Liver (tissue), 9 donors: Measurements from ENCODE around the gene CAP2. TPM values are rescaled to one million over a fixed set of nuclear protein-coding genes. Genes with fewer than 3 reads are reported as not detected.
A peak's percentile ranks its signal among the peaks of the same experiment; 100 is the strongest.

Experiments
- DNase-seq: peaks from one replicate; pipeline ENCODE4 v3.0.0-alpha.2; 2017; ENCODE audit warnings: low spot score
- H3K27ac ChIP-seq, 2 donors: one replicate each; pipeline ENCODE4 v1.7.0; 2013; ENCODE audit warnings: inconsistent platforms in 2 of 2, low read length in 2 of 2, control low read depth in 1 of 2, low read depth in 1 of 2, mild to moderate bottlenecking in 1 of 2
- H3K27me3 ChIP-seq, 4 donors: one replicate each; pipeline versions ENCODE4 v1.6.1 to v1.7.0; 2013; ENCODE audit warnings: low read length in 3 of 4, inconsistent platforms in 1 of 4, mild to moderate bottlenecking in 1 of 4, moderate library complexity in 1 of 4; ENCODE audit not compliant: control insufficient read depth in 4 of 4, insufficient read depth in 4 of 4
- H3K36me3 ChIP-seq, 4 donors: one replicate each; pipeline versions ENCODE4 v1.6.1 to v1.7.0; 2013; ENCODE audit warnings: low read length in 3 of 4, mild to moderate bottlenecking in 3 of 4, low read depth in 1 of 4, moderate library complexity in 1 of 4; ENCODE audit not compliant: control insufficient read depth in 4 of 4, insufficient read depth in 3 of 4
- H3K4me1 ChIP-seq, 4 donors: one replicate each; pipeline versions ENCODE4 v1.6.1 to v1.7.0; 2013; ENCODE audit warnings: low read length in 3 of 4, mild to moderate bottlenecking in 3 of 4, moderate library complexity in 1 of 4; ENCODE audit not compliant: control insufficient read depth in 4 of 4, insufficient read depth in 4 of 4
- H3K4me3 ChIP-seq, 3 donors: one replicate each; pipeline versions ENCODE4 v1.6.1 to v1.7.0; 2013; ENCODE audit warnings: low read length in 3 of 3, control low read depth in 1 of 3, low read depth in 1 of 3, mild to moderate bottlenecking in 1 of 3
- H3K9ac ChIP-seq, 2 donors: one replicate each; pipeline ENCODE4 v1.7.0; 2013; ENCODE audit warnings: low read length in 2 of 2, mild to moderate bottlenecking in 2 of 2, moderate library complexity in 2 of 2, control low read depth in 1 of 2, low read depth in 1 of 2
- H3K9me3 ChIP-seq, 4 donors: one replicate each; pipeline versions ENCODE4 v1.6.1 to v1.7.0; 2013; ENCODE audit warnings: low read length in 3 of 4; ENCODE audit not compliant: control insufficient read depth in 4 of 4
- ATF3 ChIP-seq: IDR thresholded peaks from 2 replicates; pipeline ENCODE4 v1.6.1; 2016; ENCODE audit warnings: antibody characterized with exemption
- CTCF ChIP-seq: fragments of 150-350 bp; IDR thresholded peaks from 2 replicates; pipeline ENCODE4 v1.5.1; 2017; ENCODE audit warnings: improper control_type of control experiment, low read depth, low read length; ENCODE audit not compliant: missing input control
- HNF4G ChIP-seq: IDR thresholded peaks from 2 replicates; pipeline ENCODE4 v1.6.1; 2016; ENCODE audit warnings: antibody characterized with exemption
- JUND ChIP-seq, 2 donors: IDR thresholded peaks; 2 replicates each; pipeline ENCODE4 v1.6.1; 2016; ENCODE audit warnings: antibody characterized with exemption in 2 of 2
- RAD21 ChIP-seq, 2 donors: IDR thresholded peaks; 2 replicates each; pipeline ENCODE4 v1.6.1; 2016; ENCODE audit warnings: antibody characterized with exemption in 2 of 2, mild to moderate bottlenecking in 2 of 2
- REST ChIP-seq: IDR thresholded peaks from 2 replicates; pipeline ENCODE4 v1.6.1; 2016; ENCODE audit warnings: antibody characterized with exemption, mild to moderate bottlenecking
- RXRA ChIP-seq, 2 donors: IDR thresholded peaks; 2 replicates each; pipeline ENCODE4 v1.6.1; 2017 to 2018; ENCODE audit warnings: antibody characterized with exemption in 2 of 2, mild to moderate bottlenecking in 1 of 2
- SP1 ChIP-seq: IDR thresholded peaks from 2 replicates; pipeline ENCODE4 v1.6.1; 2018; ENCODE audit warnings: antibody characterized with exemption, mild to moderate bottlenecking
- ZBTB33 ChIP-seq: IDR thresholded peaks from 2 replicates; pipeline ENCODE4 v1.6.1; 2016; ENCODE audit warnings: antibody characterized with exemption
- WGBS: extraction: QIAGEN DNeasy Blood & Tissue Kit; methylation state at CpG from one replicate; pipeline ENCODE4 v1.1.7; 2013; 5-methylcytosine and 5-hydroxymethylcytosine counted together
- polyA plus RNA-seq, 2 donors: library from polyadenylated mRNA; stranded (reverse) in 1 of 2; unstranded in 1 of 2; fragments of 200-250 nt in 1 of 2; fragments of >200 nt in 1 of 2; fragmentation: Nextera tagmentation in 1 of 2; extraction: Ambion mirVana in 1 of 2; gene quantifications; one replicate each; pipeline versions ENCODE4 v1.2.1 to v1.2.3, GENCODE V29; 2013 to 2015
- total RNA-seq, 2 donors: library from RNA; depleted of rRNA; stranded (reverse); fragments of >200 nt; gene quantifications; one replicate each; pipeline ENCODE4 v1.2.3, GENCODE V29; 2014
- donor health status: healthy.
- donor health status: healthy.
- donor health status: healthy.
- donor health status: healthy.
- donor health status: healthy.

Gene CAP2
- total and polyA plus RNA-seq, 4 donors, result 1.2 to 6.4 (median 2.5) TPM

DNA sequence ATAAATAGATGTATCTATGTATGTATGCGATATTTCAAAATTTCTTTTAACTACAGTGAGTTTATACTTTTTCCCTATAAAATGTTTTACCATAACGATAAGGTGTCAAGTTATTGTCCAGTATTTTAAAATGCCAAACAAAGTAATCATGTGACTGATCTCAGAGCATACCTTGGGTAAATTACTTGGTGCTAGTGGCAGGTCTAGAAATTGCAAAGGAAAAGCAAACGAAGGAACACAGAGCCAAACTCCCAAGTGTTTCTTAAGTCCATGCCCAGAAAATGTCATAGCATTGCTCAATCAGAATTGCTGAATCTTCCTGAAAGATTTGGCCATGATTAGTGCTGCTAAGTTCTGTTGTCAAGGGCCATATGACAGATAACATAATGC is 77.5 kb downstream of the CAP2 start:
- no peak for DNase-seq
- Histone ChIP-seq H3K4me3 (no peak overlapping the region), H3K9me3 (no peaks in the 10 kb centered on the region), H3K36me3 (peaks cover 0 to 2% (median 0%) of the 10 kb centered on the region in 4 donors), H3K27me3 (no peaks in the 10 kb centered on the region), H3K9ac (no peak overlapping the region), H3K27ac (no peak overlapping the region), H3K4me1 (no peaks in the 10 kb centered on the region)
- 85% methylated on average over 3 of the region's 3 CpGs for WGBS
- TF ChIP-seq RAD21 (IDR thresholded peaks at IDR 0.05), result peak in 1 of 2 donors; percentile 4
- TF ChIP-seq CTCF, result no peak
- no peak for TF ChIP-seq SP1

- H3K4me3 ChIP-seq, result no peak overlapping the region
- no peak for DNase-seq
- no peaks in the 10 kb centered on the region for H3K36me3 ChIP-seq
- H3K27ac ChIP-seq, result no peak overlapping the region
- H3K9ac ChIP-seq, result no peak overlapping the region
- no peaks in the 10 kb centered on the region for H3K27me3 ChIP-seq
- no peaks in the 10 kb centered on the region for H3K9me3 ChIP-seq
- WGBS, result 84% methylated on average over 2 of the region's 2 CpGs
- no peaks in the 10 kb centered on the region for H3K4me1 ChIP-seq
- no peak for TF ChIP-seq RXRA (IDR thresholded peaks at IDR 0.05)
- TF ChIP-seq SP1, result no peak
- TF ChIP-seq ZBTB33, result no peak
- TF ChIP-seq JUND (IDR thresholded peaks at IDR 0.05), result no peak
- TF ChIP-seq REST, result no peak
- no peak for TF ChIP-seq ATF3
- no peak for TF ChIP-seq HNF4G
- TF ChIP-seq CTCF, result no peak
Observed at GRCh38 chr6:17472653-17473183, 79.3 kb downstream of the CAP2 start.
